Tibial nerve (tissue), 4 donors: ENCODE data around the gene ITGA4. TPM values are rescaled to one million over a fixed set of nuclear protein-coding genes. Genes with fewer than 3 reads are reported as not detected.
A peak's percentile ranks its signal among the peaks of the same experiment; 100 is the strongest.

Source experiments
- DNase-seq, 2 donors: peaks; one replicate each; pipeline ENCODE4 v3.0.0-alpha.2; 2019; ENCODE audit warnings: low spot score in 2 of 2
- H3K27ac ChIP-seq, 4 donors: fragments of 200-600 bp; sonication (generic) in 3 of 4; one replicate each; pipeline ENCODE4 v1.5.1; 2017 to 2019; ENCODE audit warnings: mild to moderate bottlenecking in 1 of 4
- H3K27me3 ChIP-seq, 2 donors: fragments of 200-600 bp; sonication (generic) in 1 of 2; one replicate each; pipeline versions ENCODE4 v1.5.1 to v1.6.0; 2017 to 2019
- H3K36me3 ChIP-seq, 3 donors: fragments of 200-600 bp; sonication (generic); one replicate each; pipeline ENCODE4 v1.5.1; 2018 to 2019
- H3K4me1 ChIP-seq, 4 donors: fragments of 200-600 bp; sonication (generic) in 3 of 4; one replicate each; pipeline ENCODE4 v1.5.1; 2017 to 2019
- H3K4me3 ChIP-seq, 4 donors: fragments of 200-600 bp; sonication (generic) in 3 of 4; one replicate each; pipeline ENCODE4 v1.5.1; 2017 to 2019; ENCODE audit warnings: mild to moderate bottlenecking in 1 of 4, moderate library complexity in 1 of 4
- H3K9me3 ChIP-seq, 4 donors: fragments of 200-600 bp; sonication (generic) in 3 of 4; one replicate each; pipeline ENCODE4 v1.5.1; 2017 to 2019
- CTCF ChIP-seq, 5 experiments: fragments of 200-600 bp in 3 of 5; fragments of 450-650 bp in 2 of 5; sonication (generic) in 3 of 5; IDR thresholded peaks; one replicate each; pipeline ENCODE4 v1.5.1; 2016 to 2019; ENCODE audit warnings: antibody characterized with exemption in 5 of 5, mild to moderate bottlenecking in 3 of 5, moderate library complexity in 2 of 5
- EP300 ChIP-seq, 2 donors: sonication (generic); formaldehyde crosslinking; IDR thresholded peaks; one replicate each; pipeline ENCODE4 v1.6.1; 2017; ENCODE audit warnings: antibody characterized with exemption in 2 of 2, mild to moderate bottlenecking in 1 of 2
- POLR2A ChIP-seq, 2 donors: fragments of 450-650 bp; IDR thresholded peaks; one replicate each; pipeline ENCODE4 v1.6.1; 2017; ENCODE audit warnings: antibody characterized with exemption in 2 of 2, mild to moderate bottlenecking in 2 of 2, moderate library complexity in 2 of 2
- WGBS, 2 donors: methylation state at CpG; one replicate each; pipeline ENCODE4 v1.1.5; 2018; 5-methylcytosine and 5-hydroxymethylcytosine counted together
- total RNA-seq, 4 donors: library from RNA; depleted of rRNA; stranded (reverse); fragments of >200 nt; gene quantifications; one replicate each; pipeline ENCODE4 v1.1.0, GENCODE V29; 2016

The ITGA4 gene
- total RNA-seq, 4 donors from 2014 or later: 8.0 to 10.7 (median 9.0) TPM

- TF ChIP-seq POLR2A (IDR thresholded peaks at IDR 0.05): no peak
- no peak for TF ChIP-seq CTCF (IDR thresholded peaks at IDR 0.05)
- TF ChIP-seq EP300 (IDR thresholded peaks at IDR 0.05): no peak
- no peaks in the 10 kb centered on the region for H3K36me3 ChIP-seq
- H3K27ac ChIP-seq: no peak overlapping the region
- no peaks in the 10 kb centered on the region for H3K27me3 ChIP-seq
- no peak for DNase-seq
- no peaks in the 10 kb centered on the region for H3K4me1 ChIP-seq
- H3K4me3 ChIP-seq: no peak overlapping the region
- no peaks in the 10 kb centered on the region for H3K9me3 ChIP-seq
Observed at GRCh38 chr2:181431674-181432073, 25.5 kb upstream of the ITGA4 start.

- no peaks in the 10 kb centered on the region for H3K9me3 ChIP-seq
- no peak overlapping the region for H3K27ac ChIP-seq
- 45 to 46% methylated on average over 1 of the region's 1 CpG for WGBS, 2 donors
- H3K4me1 ChIP-seq: no peaks in the 10 kb centered on the region
- DNase-seq: no peak
- H3K36me3 ChIP-seq: no peaks in the 10 kb centered on the region
- no peaks in the 10 kb centered on the region for H3K27me3 ChIP-seq
- TF ChIP-seq EP300 (IDR thresholded peaks at IDR 0.05) (no peak), CTCF (IDR thresholded peaks at IDR 0.05) (peak in 1 of 5 experiments; percentile 12), POLR2A (IDR thresholded peaks at IDR 0.05) (no peak)
- H3K4me3 ChIP-seq: no peak overlapping the region
Observed at GRCh38 chr2:181438261-181438660, 18.9 kb upstream of the ITGA4 start.

GRCh38 chr2:181440344-181440743 lies 16.8 kb upstream of the ITGA4 start:
- Histone ChIP-seq H3K4me3 (no peak overlapping the region), H3K36me3 (no peaks in the 10 kb centered on the region), H3K27me3 (no peaks in the 10 kb centered on the region), H3K9me3 (no peaks in the 10 kb centered on the region), H3K4me1 (no peaks in the 10 kb centered on the region), H3K27ac (no peak overlapping the region)
- 92 to 95% methylated on average over 2 of the region's 2 CpGs for WGBS, 2 donors
- DNase-seq: no peak
- TF ChIP-seq CTCF (IDR thresholded peaks at IDR 0.05) (no peak), POLR2A (IDR thresholded peaks at IDR 0.05) (no peak), EP300 (IDR thresholded peaks at IDR 0.05) (no peak)

- Histone ChIP-seq H3K4me1 (no peaks in the 10 kb centered on the region), H3K36me3 (no peaks in the 10 kb centered on the region), H3K9me3 (no peaks in the 10 kb centered on the region), H3K27me3 (no peaks in the 10 kb centered on the region), H3K27ac (no peak overlapping the region), H3K4me3 (no peak overlapping the region)
- DNase-seq: no peak
- TF ChIP-seq CTCF (IDR thresholded peaks at IDR 0.05) (no peak), EP300 (IDR thresholded peaks at IDR 0.05) (no peak), POLR2A (IDR thresholded peaks at IDR 0.05) (no peak)
- WGBS, 2 donors: 49 to 53% methylated on average over 3 of the region's 3 CpGs
Observed at GRCh38 chr2:181440919-181441318, 16.3 kb upstream of the ITGA4 start.

- DNase-seq: no peak
- Histone ChIP-seq H3K27ac (no peak overlapping the region), H3K4me1 (no peaks in the 10 kb centered on the region), H3K36me3 (no peaks in the 10 kb centered on the region), H3K4me3 (no peak overlapping the region), H3K9me3 (no peaks in the 10 kb centered on the region), H3K27me3 (no peaks in the 10 kb centered on the region)
- WGBS, 2 donors: 43 to 45% methylated on average over 3 of the region's 3 CpGs
- no peak for TF ChIP-seq EP300 (IDR thresholded peaks at IDR 0.05)
- no peak for TF ChIP-seq CTCF (IDR thresholded peaks at IDR 0.05)
- TF ChIP-seq POLR2A (IDR thresholded peaks at IDR 0.05): no peak
Observed at GRCh38 chr2:181441670-181442069, 15.5 kb upstream of the ITGA4 start.
